Trophoblast cell (in vitro differentiated cells and primary cell): ENCODE results near the gene MEG3.

Experiments used
- DNase-seq, 2 donors: peaks; one replicate each; pipeline ENCODE4 v3.0.0-alpha.2; 2016
- H2AFZ ChIP-seq: 2 replicates; pipeline ENCODE4 v1.6.1; 2013; ENCODE audit warnings: low read length, moderate library complexity, mild to moderate bottlenecking; ENCODE audit not compliant: insufficient read depth, poor library complexity
- H2AK5ac ChIP-seq: 2 replicates; pipeline ENCODE4 v1.6.1; 2013; ENCODE audit warnings: mild to moderate bottlenecking, low read length
- H2BK120ac ChIP-seq: 2 replicates; pipeline ENCODE4 v1.6.1; 2013; ENCODE audit warnings: low read length, mild to moderate bottlenecking, moderate library complexity; ENCODE audit not compliant: insufficient read depth, poor library complexity
- H2BK12ac ChIP-seq: 2 replicates; pipeline ENCODE4 v1.6.1; 2013; ENCODE audit warnings: mild to moderate bottlenecking, low read length, moderate library complexity
- H2BK5ac ChIP-seq: 2 replicates; pipeline ENCODE4 v1.6.1; 2013; ENCODE audit warnings: low read length, low read depth, moderate library complexity, mild to moderate bottlenecking; ENCODE audit not compliant: poor library complexity
- H3K14ac ChIP-seq: 2 replicates; pipeline ENCODE4 v1.6.1; 2013; ENCODE audit warnings: mild to moderate bottlenecking, low read length
- H3K18ac ChIP-seq: 2 replicates; pipeline ENCODE4 v1.6.1; 2013; ENCODE audit warnings: mild to moderate bottlenecking, low read length
- H3K23ac ChIP-seq: 2 replicates; pipeline ENCODE4 v1.6.1; 2013; ENCODE audit warnings: low read length
- H3K27ac ChIP-seq: 2 replicates; pipeline ENCODE4 v1.5.1; 2013; ENCODE audit warnings: low read depth, mild to moderate bottlenecking, inconsistent platforms, low read length, moderate library complexity
- H3K27me3 ChIP-seq: 2 replicates; pipeline ENCODE4 v1.6.1; 2013; ENCODE audit warnings: inconsistent platforms, mild to moderate bottlenecking, low read length, moderate library complexity; ENCODE audit not compliant: insufficient read depth
- H3K36me3 ChIP-seq, 2 experiments: 1 replicate in 1 of 2; 2 replicates in 1 of 2; pipeline ENCODE4 v1.6.1; 2013; ENCODE audit warnings: low read length in 2 of 2, mild to moderate bottlenecking in 2 of 2, moderate library complexity in 1 of 2; ENCODE audit not compliant: insufficient read depth in 2 of 2, control insufficient read depth in 1 of 2
- H3K4ac ChIP-seq: 2 replicates; pipeline ENCODE4 v1.6.1; 2013; ENCODE audit warnings: low read depth, mild to moderate bottlenecking, low read length, moderate library complexity
- H3K4me1 ChIP-seq, 2 experiments: 1 replicate in 1 of 2; 2 replicates in 1 of 2; pipeline ENCODE4 v1.6.1; 2013; ENCODE audit warnings: low read length in 2 of 2, mild to moderate bottlenecking in 2 of 2, moderate library complexity in 1 of 2; ENCODE audit not compliant: insufficient read depth in 2 of 2, control insufficient read depth in 1 of 2
- H3K4me2 ChIP-seq: 2 replicates; pipeline ENCODE4 v1.6.1; 2013; ENCODE audit warnings: inconsistent platforms, mild to moderate bottlenecking, low read length, moderate library complexity
- H3K4me3 ChIP-seq: 2 replicates; pipeline ENCODE4 v1.5.1; 2013; ENCODE audit warnings: mild to moderate bottlenecking, low read depth, low read length, inconsistent platforms
- H3K79me1 ChIP-seq: one replicate; pipeline ENCODE4 v1.6.1; 2013; ENCODE audit warnings: low read length
- H3K79me2 ChIP-seq: 2 replicates; pipeline ENCODE4 v1.6.1; 2013; ENCODE audit warnings: low read length, mild to moderate bottlenecking; ENCODE audit not compliant: control insufficient read depth, insufficient read depth, poor library complexity
- H3K9ac ChIP-seq: 2 replicates; pipeline ENCODE4 v1.6.1; 2013; ENCODE audit warnings: mild to moderate bottlenecking, low read length
- H3K9me3 ChIP-seq: 2 replicates; pipeline ENCODE4 v1.6.1; 2013; ENCODE audit warnings: low read depth, mild to moderate bottlenecking, control low read depth, inconsistent platforms, low read length; ENCODE audit not compliant: insufficient read depth
- H4K12ac ChIP-seq: 2 replicates; pipeline ENCODE4 v1.6.1; 2013; ENCODE audit warnings: low read depth, mild to moderate bottlenecking, low read length, moderate library complexity
- H4K8ac ChIP-seq: 2 replicates; pipeline ENCODE4 v1.6.1; 2013; ENCODE audit warnings: low read depth, mild to moderate bottlenecking, low read length, moderate library complexity
- H4K91ac ChIP-seq: one replicate; pipeline ENCODE4 v1.6.1; 2013; ENCODE audit warnings: low read depth, mild to moderate bottlenecking, low read length, moderate library complexity
- WGBS: extraction: QIAGEN DNeasy Blood & Tissue Kit; methylation state at CpG from one replicate; pipeline ENCODE4 v1.1.7; 2013; ENCODE audit warnings: missing lambda C conversion rate; ENCODE audit not compliant: insufficient read length, insufficient coverage; ENCODE audit errors: extremely low coverage; 5-methylcytosine and 5-hydroxymethylcytosine counted together

Gene MEG3

DNA sequence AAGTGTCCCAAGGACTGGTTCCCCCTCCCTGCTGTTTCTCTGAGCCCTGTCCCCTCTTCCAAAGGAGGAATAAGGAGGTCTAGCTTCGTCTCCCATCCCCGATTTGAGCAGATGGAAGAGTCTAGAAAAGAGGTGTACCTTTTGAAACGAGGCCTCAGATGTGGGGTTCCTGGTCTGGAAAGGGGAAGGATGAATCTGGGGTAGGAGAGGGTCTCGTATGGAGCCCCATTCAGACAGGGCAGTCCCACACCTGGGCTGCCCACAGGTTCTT lies 13.3 kb downstream of the MEG3 start:
- no peaks in the 10 kb centered on the region for H3K36me3 ChIP-seq
- H2AK5ac ChIP-seq: no peak overlapping the region
- H3K14ac ChIP-seq: no peak overlapping the region
- no peak overlapping the region for H3K18ac ChIP-seq
- H3K9ac ChIP-seq: no peak overlapping the region
- no peak overlapping the region for H2BK120ac ChIP-seq
- H4K91ac ChIP-seq: no peak overlapping the region
- no peaks in the 10 kb centered on the region for H3K9me3 ChIP-seq
- no peak overlapping the region for H3K4me3 ChIP-seq
- no peak overlapping the region for H4K12ac ChIP-seq
- H2BK5ac ChIP-seq: no peak overlapping the region
- H3K4me1 ChIP-seq: peaks cover 0 to 2% of the 10 kb centered on the region in 2 experiments
- H3K27me3 ChIP-seq: no peaks in the 10 kb centered on the region
- no peak for DNase-seq
- no peaks in the 10 kb centered on the region for H3K79me1 ChIP-seq
- no peak overlapping the region for H3K4ac ChIP-seq
- WGBS: no CpG with 5 or more reads among the region's 4 CpGs
- H3K27ac ChIP-seq: no peak overlapping the region
- H3K79me2 ChIP-seq: no peaks in the 10 kb centered on the region
- H4K8ac ChIP-seq: no peak overlapping the region
- H3K4me2 ChIP-seq: no peak overlapping the region
- H2AFZ ChIP-seq: no peak overlapping the region
- no peak overlapping the region for H3K23ac ChIP-seq
- no peak overlapping the region for H2BK12ac ChIP-seq

DNA sequence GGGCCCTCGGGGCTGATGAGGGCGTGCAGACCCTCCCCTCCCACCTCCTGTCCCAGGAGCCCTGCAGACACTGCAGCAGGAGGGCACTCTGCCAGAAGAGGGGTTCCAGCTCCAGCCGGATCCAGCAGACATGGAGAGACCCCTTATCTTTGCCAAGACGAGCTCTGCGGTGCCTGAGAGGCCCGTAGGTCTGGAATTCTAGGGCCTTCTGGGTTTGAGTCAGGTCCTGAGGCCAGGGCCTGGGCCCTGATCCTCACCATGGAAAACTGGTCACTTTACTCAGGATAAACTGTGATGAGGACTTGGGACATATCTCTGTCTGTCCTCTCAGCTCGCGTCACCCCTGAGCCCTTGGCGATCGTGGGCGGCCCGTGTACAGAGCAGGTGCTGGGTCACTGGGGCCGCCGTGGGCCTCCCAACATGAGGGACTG lies 13.8 kb downstream of the MEG3 start:
- Histone ChIP-seq H3K79me2 (no peaks in the 10 kb centered on the region), H3K4me3 (no peak overlapping the region), H4K12ac (no peak overlapping the region), H4K8ac (no peak overlapping the region), H3K27me3 (no peaks in the 10 kb centered on the region), H3K14ac (no peak overlapping the region), H3K18ac (no peak overlapping the region), H3K4me1 (peaks cover 0 to 2% of the 10 kb centered on the region in 2 experiments), H2AFZ (no peak overlapping the region), H3K9me3 (no peaks in the 10 kb centered on the region), H3K4ac (no peak overlapping the region), H3K23ac (no peak overlapping the region), H3K27ac (no peak overlapping the region), H3K79me1 (no peaks in the 10 kb centered on the region), H2BK5ac (no peak overlapping the region), H2BK12ac (no peak overlapping the region), H2BK120ac (no peak overlapping the region), H4K91ac (no peak overlapping the region), H2AK5ac (no peak overlapping the region), H3K4me2 (no peak overlapping the region), H3K9ac (no peak overlapping the region), H3K36me3 (no peaks in the 10 kb centered on the region)
- no CpG with 5 or more reads among the region's 14 CpGs for WGBS
- DNase-seq: no peak

DNA sequence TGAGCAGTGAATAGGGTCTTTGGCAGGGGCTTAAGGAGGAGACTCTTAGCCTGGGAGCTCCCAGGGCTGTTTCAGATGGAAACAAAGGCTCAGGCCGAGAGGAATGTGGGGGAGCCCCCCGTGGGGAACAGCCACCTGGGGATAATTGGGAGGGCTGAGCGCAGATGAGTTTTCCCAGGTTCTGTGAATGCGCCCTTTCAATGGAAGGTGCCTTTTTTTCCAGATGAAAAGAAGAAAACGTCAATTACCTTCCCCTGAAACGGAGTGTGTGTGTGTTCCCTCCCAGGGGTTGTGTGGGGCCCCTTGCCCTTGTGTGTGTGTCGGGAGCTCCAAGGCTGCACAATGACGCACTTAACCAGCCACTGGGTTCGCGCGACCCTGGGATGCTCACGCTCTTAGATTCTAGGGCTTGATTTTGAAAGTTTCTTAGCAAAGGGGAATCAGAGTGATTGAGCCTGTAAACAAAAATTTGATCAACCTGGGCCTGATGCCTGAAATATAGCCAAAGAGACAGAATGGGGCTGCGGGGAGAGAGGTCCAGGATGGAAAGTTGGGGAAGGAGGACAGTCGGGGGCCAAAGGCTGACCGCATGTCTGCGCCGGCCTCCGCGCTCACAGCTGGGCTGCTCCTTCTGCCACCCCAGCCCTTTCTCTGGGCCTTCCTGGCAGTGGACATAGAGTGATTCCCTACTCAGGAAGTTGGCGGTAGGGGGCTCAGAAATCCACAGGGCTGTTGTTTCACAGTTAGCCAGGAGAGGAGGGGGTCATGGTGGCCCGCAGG lies 14.6 kb downstream of the MEG3 start:
- Histone ChIP-seq H2BK5ac (no peak overlapping the region), H3K4ac (no peak overlapping the region), H3K4me2 (no peak overlapping the region), H3K4me3 (no peak overlapping the region), H3K36me3 (no peaks in the 10 kb centered on the region), H3K79me2 (no peaks in the 10 kb centered on the region), H3K27me3 (no peaks in the 10 kb centered on the region), H2AFZ (no peak overlapping the region), H3K9me3 (no peaks in the 10 kb centered on the region), H4K91ac (no peak overlapping the region), H4K8ac (no peak overlapping the region), H4K12ac (no peak overlapping the region), H2AK5ac (no peak overlapping the region), H2BK12ac (no peak overlapping the region), H3K9ac (no peak overlapping the region), H3K79me1 (no peaks in the 10 kb centered on the region), H3K4me1 (peaks cover 0 to 2% of the 10 kb centered on the region in 2 experiments), H3K18ac (no peak overlapping the region), H3K27ac (no peak overlapping the region), H3K14ac (no peak overlapping the region), H3K23ac (no peak overlapping the region), H2BK120ac (no peak overlapping the region)
- WGBS: no CpG with 5 or more reads among the region's 21 CpGs
- no peak for DNase-seq

DNA sequence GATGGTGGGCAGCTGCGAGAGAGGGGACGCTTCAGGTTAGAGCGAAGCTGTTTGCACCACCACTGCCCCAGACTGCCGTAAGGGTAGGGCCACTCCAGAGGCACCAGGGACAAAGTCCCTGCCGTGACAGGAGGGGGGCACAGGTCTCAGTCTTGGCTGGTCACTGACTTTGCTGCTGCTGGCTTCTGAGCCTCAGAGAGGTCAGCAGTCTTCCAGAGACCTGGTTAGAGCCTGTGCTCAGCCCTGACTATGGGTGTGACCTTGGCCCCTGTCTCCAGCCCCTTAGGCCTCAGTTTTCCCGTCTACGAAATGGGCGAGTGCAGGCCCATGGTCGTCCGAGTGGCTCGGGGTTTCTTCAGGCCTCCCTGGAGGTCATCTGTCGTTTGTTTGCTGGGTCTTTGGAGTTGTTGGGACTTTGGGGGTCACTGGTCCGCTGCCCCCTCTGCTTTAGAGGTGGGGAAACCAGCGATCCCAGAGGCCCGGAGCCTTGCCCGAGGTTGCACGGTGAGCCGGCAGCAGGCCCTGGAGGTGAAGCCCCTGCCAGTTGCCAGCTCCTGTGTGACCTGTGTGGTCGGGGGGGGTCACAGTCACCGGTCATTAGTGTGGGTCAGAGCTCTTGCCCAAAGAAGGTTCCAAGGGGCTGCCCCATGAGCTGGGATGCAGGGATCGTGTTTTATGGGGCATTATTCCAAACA lies 15.3 kb downstream of the MEG3 start:
- Histone ChIP-seq H3K4me1 (peaks cover 0 to 2% of the 10 kb centered on the region in 2 experiments), H3K9me3 (no peaks in the 10 kb centered on the region), H3K79me1 (no peaks in the 10 kb centered on the region), H2AFZ (no peak overlapping the region), H2BK5ac (no peak overlapping the region), H3K4me3 (no peak overlapping the region), H3K79me2 (no peaks in the 10 kb centered on the region), H2BK120ac (no peak overlapping the region), H3K4ac (no peak overlapping the region), H2AK5ac (no peak overlapping the region), H3K9ac (no peak overlapping the region), H3K4me2 (no peak overlapping the region), H4K12ac (no peak overlapping the region), H4K8ac (no peak overlapping the region), H3K23ac (no peak overlapping the region), H3K36me3 (no peaks in the 10 kb centered on the region), H3K14ac (no peak overlapping the region), H4K91ac (no peak overlapping the region), H3K27ac (no peak overlapping the region), H3K18ac (no peak overlapping the region), H2BK12ac (no peak overlapping the region), H3K27me3 (no peaks in the 10 kb centered on the region)
- no CpG with 5 or more reads among the region's 21 CpGs for WGBS
- no peak for DNase-seq
